IMR-90 (cell line): ENCODE measurements around the gene SLC48A1.

ENCODE experiments used
- BHLHE40 ChIP-seq: fragments of 150-350 bp; IDR thresholded peaks from 2 replicates; pipeline ENCODE4 v1.6.1; 2016; ENCODE audit warnings: mild to moderate bottlenecking, low read depth, low read length
- CEBPB ChIP-seq: IDR thresholded peaks from 2 replicates; pipeline ENCODE4 v1.6.1; 2012; ENCODE audit warnings: low read depth, low read length, improper control_type of control experiment
- CTCF ChIP-seq: conservative IDR thresholded peaks from 2 replicates; pipeline ENCODE4 v1.5.1; 2012; ENCODE audit warnings: mild to moderate bottlenecking, low read depth, low read length, improper control_type of control experiment
- MAFK ChIP-seq: IDR thresholded peaks from 2 replicates; pipeline ENCODE4 v1.6.1; 2012; ENCODE audit warnings: low read depth, low read length, improper control_type of control experiment
- MXI1 ChIP-seq: IDR thresholded peaks from 2 replicates; pipeline ENCODE4 v1.6.1; 2012; ENCODE audit warnings: low read depth, mild to moderate bottlenecking, low read length, moderate library complexity, borderline replicate concordance
- POLR2A ChIP-seq: IDR thresholded peaks from 2 replicates; pipeline ENCODE4 v1.6.1; 2012; ENCODE audit warnings: mild to moderate bottlenecking, low read depth, low read length
- RAD21 ChIP-seq: IDR thresholded peaks from 2 replicates; pipeline ENCODE4 v1.6.1; 2012; ENCODE audit warnings: low read length, improper control_type of control experiment
- RCOR1 ChIP-seq: IDR thresholded peaks from 2 replicates; pipeline ENCODE4 v1.6.1; 2012; ENCODE audit warnings: mild to moderate bottlenecking, low read length, improper control_type of control experiment; ENCODE audit not compliant: insufficient replicate concordance
- RFX5 ChIP-seq: IDR thresholded peaks from 2 replicates; pipeline ENCODE4 v1.8.0; 2012; ENCODE audit warnings: low read depth, mild to moderate bottlenecking, low read length, moderate library complexity
- SMC3 ChIP-seq: fragments of 150-350 bp; IDR thresholded peaks from 2 replicates; pipeline ENCODE4 v1.6.1; 2016; ENCODE audit warnings: low read depth, mild to moderate bottlenecking, antibody characterized with exemption, low read length, moderate library complexity
- TF ChIP-seq, protein P1 (sequence below): fragments of 150-350 bp; IDR thresholded peaks from 2 replicates; pipeline ENCODE4 v1.6.1; 2017; ENCODE audit warnings: mild to moderate bottlenecking, antibody characterized with exemption, low read length, low read depth

DNA sequence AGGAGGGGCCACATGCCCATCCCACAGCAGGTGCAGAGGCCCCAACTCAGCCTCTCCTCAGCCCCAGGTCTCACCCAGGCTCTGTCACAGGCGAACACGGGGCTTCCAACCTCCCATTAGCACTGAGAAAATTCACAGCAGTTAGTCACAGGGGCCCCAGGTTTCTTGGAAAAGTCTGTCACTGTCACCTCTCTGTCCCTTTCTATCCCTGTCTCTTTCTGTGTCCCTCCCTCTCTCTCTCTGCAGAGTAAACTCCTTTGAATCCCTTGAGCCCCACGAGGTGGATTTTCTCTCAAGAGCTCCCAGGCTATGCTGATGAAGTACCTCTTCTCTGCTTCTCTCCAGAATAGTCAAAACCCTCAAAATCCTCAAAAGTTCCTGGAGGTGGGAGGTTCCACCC is 33.7 kb upstream of the SLC48A1 start:
- TF ChIP-seq BHLHE40 (no peak), RFX5 (no peak), CTCF (no peak), SMC3 (no peak), MXI1 (no peak), MAFK (no peak), RCOR1 (no peak), RAD21 (no peak), CEBPB (no peak), POLR2A (no peak)
- TF ChIP-seq, protein P1, sequence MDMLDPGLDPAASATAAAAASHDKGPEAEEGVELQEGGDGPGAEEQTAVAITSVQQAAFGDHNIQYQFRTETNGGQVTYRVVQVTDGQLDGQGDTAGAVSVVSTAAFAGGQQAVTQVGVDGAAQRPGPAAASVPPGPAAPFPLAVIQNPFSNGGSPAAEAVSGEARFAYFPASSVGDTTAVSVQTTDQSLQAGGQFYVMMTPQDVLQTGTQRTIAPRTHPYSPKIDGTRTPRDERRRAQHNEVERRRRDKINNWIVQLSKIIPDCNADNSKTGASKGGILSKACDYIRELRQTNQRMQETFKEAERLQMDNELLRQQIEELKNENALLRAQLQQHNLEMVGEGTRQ = no peak
